Heart right ventricle (tissue), 16 donors: Measurements from ENCODE around the gene CCDC183. TPM values are rescaled to one million over a fixed set of nuclear protein-coding genes. Genes with fewer than 3 reads are reported as not detected.
"Not testable (repeated sequence)": the region's sequence is repeated elsewhere in the genome, so short reads cannot be mapped to it uniquely, and the experiment has no call there.

Experiments used
- ATAC-seq, 8 donors: fragments of 200-7000 bp; cut with Tn5 transposase; one replicate each; pipeline ENCODE4 v1.9.1; 2020; ENCODE audit warnings: mild to moderate bottlenecking in 8 of 8, moderate library complexity in 8 of 8, moderate number of reproducible peaks in 1 of 8
- DNase-seq, 2 donors: peaks; one replicate each; pipeline ENCODE4 v3.0.0-alpha.2; 2020
- H3K27ac ChIP-seq, 10 donors: fragments of 200-600 bp; sonication (generic) in 2 of 10; one replicate each; pipeline versions ENCODE4 v1.5.0 to v1.8.0; 2020 to 2022; ENCODE audit warnings: mild to moderate bottlenecking in 3 of 10
- H3K27me3 ChIP-seq, 7 donors: fragments of 200-600 bp; one replicate each; pipeline ENCODE4 v1.8.0; 2021 to 2022; ENCODE audit warnings: mild to moderate bottlenecking in 2 of 7
- H3K36me3 ChIP-seq, 9 donors: fragments of 200-600 bp; sonication (generic) in 1 of 9; one replicate each; pipeline versions ENCODE4 v1.5.0 to v1.8.0; 2020 to 2022; ENCODE audit warnings: mild to moderate bottlenecking in 2 of 9
- H3K4me1 ChIP-seq, 9 donors: fragments of 200-600 bp; sonication (generic) in 1 of 9; one replicate each; pipeline versions ENCODE4 v1.5.0 to v1.8.0; 2020 to 2022; ENCODE audit warnings: mild to moderate bottlenecking in 4 of 9
- H3K4me3 ChIP-seq, 10 donors: fragments of 200-600 bp; sonication (generic) in 2 of 10; one replicate each; pipeline versions ENCODE4 v1.5.0 to v1.8.0; 2020 to 2022; ENCODE audit warnings: mild to moderate bottlenecking in 7 of 10, moderate library complexity in 2 of 10
- H3K9me3 ChIP-seq, 11 donors: fragments of 200-600 bp in 10 of 11; sonication (generic) in 2 of 11; one replicate each; pipeline versions ENCODE4 v1.5.0 to v1.8.0; 2013 to 2022; ENCODE audit warnings: mild to moderate bottlenecking in 2 of 11, control low read depth in 1 of 11, moderate library complexity in 1 of 11
- CTCF ChIP-seq, 9 donors: fragments of 200-600 bp; sonication (generic) in 2 of 9; IDR thresholded peaks; one replicate each; pipeline versions ENCODE4 v1.5.0 to v1.8.0; 2021 to 2022; ENCODE audit warnings: antibody characterized with exemption in 9 of 9, mild to moderate bottlenecking in 5 of 9, moderate library complexity in 1 of 9
- WGBS, 2 donors: extraction: QIAGEN DNeasy Blood & Tissue Kit; methylation state at CpG; one replicate each; pipeline ENCODE4 v1.1.7; 2013; ENCODE audit warnings: inconsistent platforms in 1 of 2; 5-methylcytosine and 5-hydroxymethylcytosine counted together
- intact Hi-C, 10 donors: fragments of 100-400 bp; cut with DNase I; formaldehyde crosslinking; loops; one replicate each; pipeline versions ENCODE4 v1.11.1 to v1.14.2; 2022
- polyA plus RNA-seq, 2 donors: library from polyadenylated mRNA; stranded (reverse); fragments of 200-250 nt; gene quantifications; one replicate each; pipeline ENCODE4 v1.2.3, GENCODE V29; 2013
- total RNA-seq, 10 donors: library from RNA; stranded (reverse); fragmentation: NEBNext Ultra II Directional in 3 of 10; extraction: Animal tissue kit (Norgen Biotek cat#: 25700) in 3 of 10; gene quantifications; one replicate each; pipeline versions ENCODE4 v1.2.1 to v1.2.4, GENCODE V29; 2021 to 2023
- donor health status: Arrhythmogenic right ventricular cardiomyopathy.
- donor health status: ischemic (EF 13 %, LVEDD 7.1; RV severe dilation, severe dysfunction).
- donor health status: healthy with polysubstance abuse.
- donor health status: DM: no; HTN: yes; CAD: no.
- donor health status: DM: no; HTN: no; CAD: no.
- donor health status: ischemic (EF 25% LVEDD 6.9; RV normal size, moderate dysfunction).
- donor health status: ischemic (EF 25% LVEDD 5.7; RV mildly dilated, moderate dysfunction).
- donor health status: healthy.
- donor health status: DM: yes; HTN: yes; CAD: no.
- donor health status: Ischemic cardiomyopathy.
- donor health status: ischemic (EF 35%, LVEDD 5.7; RV mildly dilated, moderate dysfunction).
- donor health status: nonischemic (EF 11% LVEDD 7.7; RV severe dilation, severe dysfunction).
- donor health status: DM: yes; HTN: yes; CAD: no.
- donor health status: PGD.
- donor health status: ischemic (EF 29% LVEDD 5.4; RV normal size, mild dysfunction).
- donor health status: nonischemic (EF 23%, LVEDD 6.1; RV moderate dilation, normal function).

The CCDC183 gene
- total and polyA plus RNA-seq, 12 donors = 0.49 to 9.2 (median 1.1) TPM

- Histone ChIP-seq H3K9me3 (no peaks in the 10 kb centered on the region), H3K4me3 (no peak overlapping the region), H3K27me3 (peaks cover 0 to 34% (median 25%) of the 10 kb centered on the region in 7 donors), H3K36me3 (peaks cover 0 to 25% (median 0%) of the 10 kb centered on the region in 9 donors), H3K4me1 (peaks cover 26 to 86% (median 59%) of the 10 kb centered on the region in 9 donors), H3K27ac (peak overlapping the region in 5 of 10 donors; percentile 28 to 51 (median 42))
- WGBS, 2 donors = 40 to 60% methylated on average over 6 of the region's 6 CpGs
- TF ChIP-seq CTCF (IDR thresholded peaks at IDR 0.05) = no peak
- ATAC-seq (no peak), DNase-seq (no peak)
- intact Hi-C loops = loop anchor here in 4 of 10 donors (5.0 to 10.0 kb wide), 4 partner anchors 50 to 232 kb away; partner anchors contain the start of genes FBXW5 (in 2 of the 4), PHPT1 (in 2 of the 4), ABCA2 (in 1 of the 4) and AJM1 (in 1 of the 4)
Measured at GRCh38 chr9:136795000-136795348, 1.2 kb upstream of the CCDC183 start.

- H3K4me1 ChIP-seq = peaks cover 21 to 92% (median 62%) of the 10 kb centered on the region in 9 donors
- peaks cover 0 to 53% (median 35%) of the 10 kb centered on the region in 7 donors for H3K27me3 ChIP-seq
- WGBS, 2 donors = 2 to 10% methylated on average over 10 of the region's 10 CpGs
- H3K27ac ChIP-seq = peak overlapping the region in 6 of 10 donors; percentile 0 to 67 (median 39)
- not testable (repeated sequence) for ATAC-seq, DNase-seq, H3K4me3 ChIP-seq, H3K9me3 ChIP-seq
- H3K36me3 ChIP-seq = peaks cover 0 to 25% (median 0%) of the 10 kb centered on the region in 9 donors
- intact Hi-C loops = loop anchor here in 1 of 10 donors (10.0 kb wide), 1 partner anchor 48 kb away; the partner anchor contains the start of genes AJM1 and PHPT1
Measured at GRCh38 chr9:136796775-136797347, 723 bp downstream of the CCDC183 start.

- Histone ChIP-seq H3K9me3 (no peaks in the 10 kb centered on the region), H3K4me3 (no peak overlapping the region), H3K27me3 (peaks cover 0 to 61% (median 42%) of the 10 kb centered on the region in 7 donors), H3K4me1 (peaks cover 17 to 73% (median 52%) of the 10 kb centered on the region in 9 donors), H3K27ac (no peak overlapping the region), H3K36me3 (peaks cover 0 to 11% (median 0%) of the 10 kb centered on the region in 9 donors)
- no peak for TF ChIP-seq CTCF (IDR thresholded peaks at IDR 0.05)
- intact Hi-C loops = loop anchor here in 1 of 10 donors (10.0 kb wide), 1 partner anchor 46 kb away; the partner anchor contains the start of genes AJM1 and PHPT1
- DNase-seq (no peak), ATAC-seq (peak in 1 of 8 donors; percentile 23)
- 78 to 89% methylated on average over 5 to 6 of the region's 6 CpGs for WGBS, 2 donors
Measured at GRCh38 chr9:136798708-136799078, 2.6 kb downstream of the CCDC183 start.

GRCh38 chr9:136799079-136799853, 3.1 kb downstream of the CCDC183 start:
- intact Hi-C loops = loop anchor here in 1 of 10 donors (10.0 kb wide), 1 partner anchor 46 kb away; the partner anchor contains the start of genes AJM1 and PHPT1
- no peaks in the 10 kb centered on the region for H3K9me3 ChIP-seq
- WGBS, 2 donors = 28 to 29% methylated on average over 35 of the region's 35 CpGs
- H3K4me1 ChIP-seq = peaks cover 17 to 71% (median 52%) of the 10 kb centered on the region in 9 donors
- peak overlapping the region in 5 of 10 donors; percentile 10 to 46 (median 31) for H3K27ac ChIP-seq
- no peak for DNase-seq
- no peak for TF ChIP-seq CTCF (IDR thresholded peaks at IDR 0.05)
- H3K4me3 ChIP-seq = peak overlapping the region; percentile 18 to 54 (median 50)
- peak in 4 of 8 donors; percentile 1 to 12 (median 2) for ATAC-seq
- H3K27me3 ChIP-seq = peaks cover 0 to 61% (median 42%) of the 10 kb centered on the region in 7 donors
- peaks cover 0 to 5% (median 0%) of the 10 kb centered on the region in 9 donors for H3K36me3 ChIP-seq
